Testis (tissue), 3 donors: ENCODE measurements around the gene MOXD1. TPM values are rescaled to one million over a fixed set of nuclear protein-coding genes. Genes with fewer than 3 reads are reported as not detected.

Experiments used
- DNase-seq: peaks from one replicate; pipeline ENCODE4 v3.0.0-alpha.2; 2019
- H3K27ac ChIP-seq, 2 donors: fragments of 200-600 bp; sonication (generic); one replicate each; pipeline ENCODE4 v1.5.1; 2019
- H3K27me3 ChIP-seq: fragments of 200-600 bp; sonication (generic); one replicate; pipeline ENCODE4 v1.5.1; 2019
- H3K36me3 ChIP-seq: fragments of 200-600 bp; sonication (generic); one replicate; pipeline ENCODE4 v1.5.1; 2017; ENCODE audit warnings: low read depth; ENCODE audit errors: missing control alignments
- H3K4me1 ChIP-seq: fragments of 200-600 bp; sonication (generic); one replicate; pipeline ENCODE4 v1.5.1; 2019
- H3K4me3 ChIP-seq, 2 donors: fragments of 200-600 bp; sonication (generic); one replicate each; pipeline ENCODE4 v1.5.1; 2017 to 2019
- H3K9me3 ChIP-seq: fragments of 200-600 bp; sonication (generic); one replicate; pipeline ENCODE4 v1.5.1; 2017
- POLR2A ChIP-seq: fragments of 450-650 bp; IDR thresholded peaks from one replicate; pipeline ENCODE4 v1.6.1; 2017; ENCODE audit warnings: antibody characterized with exemption, mild to moderate bottlenecking, moderate library complexity
- WGBS, 2 donors: methylation state at CpG; one replicate each; pipeline ENCODE4 v1.1.5; 2018; 5-methylcytosine and 5-hydroxymethylcytosine counted together
- intact Hi-C: fragments of 100-400 bp; cut with DNase I; formaldehyde crosslinking; loops from one replicate; pipeline ENCODE4 v1.15.1; 2023; ENCODE audit warnings: low total_unique reads
- polyA plus RNA-seq: library from polyadenylated mRNA; stranded (reverse); fragments of 350-450 nt; fragmentation: Illumina TruSeq; extraction: RNeasy Lipid Tissue Mini Kit (QIAGEN cat#74804); gene quantifications from one replicate; pipeline ENCODE4 v1.2.3, GENCODE V29; 2014; ENCODE audit warnings: low read depth, low replicate concordance; ENCODE audit not compliant: insufficient read depth
- total RNA-seq, 2 donors: library from RNA; depleted of rRNA; stranded (reverse); fragments of >200 nt; gene quantifications; one replicate each; pipeline ENCODE4 v1.2.3, GENCODE V29; 2016
- TF ChIP-seq, protein P1 (sequence below), 3 experiments: fragments of 450-650 bp in 2 of 3; fragments of 200-600 bp in 1 of 3; sonication (generic) in 1 of 3; IDR thresholded peaks; one replicate each; pipeline ENCODE4 v1.5.1; 2016 to 2019; ENCODE audit warnings: antibody characterized with exemption in 3 of 3, mild to moderate bottlenecking in 2 of 3, moderate library complexity in 1 of 3

The MOXD1 gene
- total and polyA plus RNA-seq, 3 donors from 2014 or later: 3.1 to 8.6 (median 7.4) TPM

DNA sequence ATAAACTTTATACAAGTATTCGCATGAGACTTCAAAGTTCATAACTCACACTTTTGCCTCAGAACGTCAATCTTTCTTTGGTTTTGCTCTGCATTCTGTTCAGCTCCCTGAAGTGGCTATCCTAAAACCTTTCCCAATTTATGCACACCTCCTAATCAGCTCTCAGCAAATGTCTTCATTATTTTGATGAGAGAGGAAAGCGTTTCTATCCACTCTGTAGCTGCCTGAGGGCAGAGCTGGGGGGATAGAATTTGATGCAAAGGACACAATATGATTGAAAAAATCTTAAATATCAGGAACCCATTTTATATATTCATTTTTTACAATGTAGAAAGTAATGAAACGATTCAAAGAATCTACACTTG is 66.8 kb downstream of the MOXD1 start:
- Histone ChIP-seq H3K27me3 (no peaks in the 10 kb centered on the region), H3K4me3 (no peak overlapping the region), H3K27ac (no peak overlapping the region), H3K9me3 (no peaks in the 10 kb centered on the region), H3K36me3 (no peaks in the 10 kb centered on the region), H3K4me1 (no peaks in the 10 kb centered on the region)
- no peak for TF ChIP-seq POLR2A
- TF ChIP-seq, protein P1, sequence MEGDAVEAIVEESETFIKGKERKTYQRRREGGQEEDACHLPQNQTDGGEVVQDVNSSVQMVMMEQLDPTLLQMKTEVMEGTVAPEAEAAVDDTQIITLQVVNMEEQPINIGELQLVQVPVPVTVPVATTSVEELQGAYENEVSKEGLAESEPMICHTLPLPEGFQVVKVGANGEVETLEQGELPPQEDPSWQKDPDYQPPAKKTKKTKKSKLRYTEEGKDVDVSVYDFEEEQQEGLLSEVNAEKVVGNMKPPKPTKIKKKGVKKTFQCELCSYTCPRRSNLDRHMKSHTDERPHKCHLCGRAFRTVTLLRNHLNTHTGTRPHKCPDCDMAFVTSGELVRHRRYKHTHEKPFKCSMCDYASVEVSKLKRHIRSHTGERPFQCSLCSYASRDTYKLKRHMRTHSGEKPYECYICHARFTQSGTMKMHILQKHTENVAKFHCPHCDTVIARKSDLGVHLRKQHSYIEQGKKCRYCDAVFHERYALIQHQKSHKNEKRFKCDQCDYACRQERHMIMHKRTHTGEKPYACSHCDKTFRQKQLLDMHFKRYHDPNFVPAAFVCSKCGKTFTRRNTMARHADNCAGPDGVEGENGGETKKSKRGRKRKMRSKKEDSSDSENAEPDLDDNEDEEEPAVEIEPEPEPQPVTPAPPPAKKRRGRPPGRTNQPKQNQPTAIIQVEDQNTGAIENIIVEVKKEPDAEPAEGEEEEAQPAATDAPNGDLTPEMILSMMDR (IDR thresholded peaks at IDR 0.05): no peak
- no peak for DNase-seq
- intact Hi-C loops: no loop called here
- 58 to 60% methylated on average over 4 of the region's 4 CpGs for WGBS, 2 donors

DNA sequence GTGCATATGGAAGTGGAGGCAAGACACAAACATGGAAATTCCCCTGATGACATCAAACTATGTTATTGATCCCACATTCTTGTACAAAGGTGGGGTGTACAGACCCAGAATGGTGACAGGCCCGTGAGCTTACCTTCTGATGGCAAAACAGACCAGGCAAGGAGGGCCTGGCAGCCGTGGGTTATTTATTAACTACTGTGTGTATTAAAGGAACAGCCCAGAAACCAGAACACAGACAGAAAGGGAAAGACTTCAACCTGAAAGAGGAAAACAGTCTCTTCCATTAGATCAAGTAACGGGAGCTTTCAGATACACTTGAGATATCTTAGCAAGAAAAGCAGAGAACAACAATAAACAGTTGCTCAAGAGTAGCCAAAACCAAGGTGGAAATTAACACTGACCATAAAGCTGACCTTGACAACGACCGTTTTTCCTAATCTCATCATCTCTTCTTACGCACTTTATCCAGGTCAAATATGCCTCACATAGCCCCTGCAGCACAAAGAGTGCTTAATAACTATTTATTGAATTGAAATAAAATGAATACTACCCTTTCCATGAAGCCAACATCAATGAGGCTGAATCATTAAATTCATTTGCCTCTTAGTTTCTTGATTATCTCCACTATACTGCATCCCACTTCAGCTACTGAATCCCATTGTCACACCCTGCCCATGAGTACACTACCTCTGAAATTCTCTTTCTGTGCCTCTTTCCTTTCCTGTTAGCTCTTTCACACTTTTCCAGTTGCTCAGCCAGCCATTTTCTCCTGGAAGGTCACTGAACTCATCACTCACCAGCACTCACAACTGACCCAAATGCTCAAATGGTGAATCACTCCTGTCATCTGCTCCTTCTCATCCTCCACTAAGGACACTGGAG is 67.4 kb downstream of the MOXD1 start:
- H3K36me3 ChIP-seq: no peaks in the 10 kb centered on the region
- intact Hi-C loops: no loop called here

DNA sequence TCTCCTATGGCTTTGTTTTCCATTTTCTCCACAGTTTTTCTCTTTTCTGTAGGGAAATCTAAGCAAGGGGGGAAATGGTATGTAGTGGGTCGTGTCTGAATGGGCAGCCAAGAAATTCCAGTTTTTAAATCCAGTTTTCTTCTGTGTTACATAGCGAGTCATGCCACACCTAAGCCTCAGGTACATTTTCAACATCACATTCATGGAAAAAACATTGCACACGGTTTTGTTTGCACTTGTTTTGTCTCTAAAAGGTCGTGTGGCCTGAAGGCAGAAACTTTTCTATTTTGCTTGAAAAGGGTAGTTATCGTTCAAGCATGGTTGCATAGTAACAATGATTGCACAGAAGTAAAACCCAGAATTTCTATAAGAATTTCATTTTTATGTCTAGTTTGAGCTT is 70.5 kb downstream of the MOXD1 start:
- DNase-seq: no peak
- TF ChIP-seq POLR2A: no peak
- TF ChIP-seq, protein P1 (IDR thresholded peaks at IDR 0.05): no peak
- H3K9me3 ChIP-seq: no peaks in the 10 kb centered on the region
- H3K4me1 ChIP-seq: no peaks in the 10 kb centered on the region
- no peak overlapping the region for H3K4me3 ChIP-seq
- WGBS, 2 donors: 87 to 88% methylated on average over 5 of the region's 5 CpGs
- no peaks in the 10 kb centered on the region for H3K27me3 ChIP-seq
- H3K27ac ChIP-seq: no peak overlapping the region
- intact Hi-C loops: no loop called here
- no peaks in the 10 kb centered on the region for H3K36me3 ChIP-seq

More for the DNA sequence above, 67.4 kb downstream of the MOXD1 start:
- Histone ChIP-seq H3K27ac (no peak overlapping the region), H3K4me3 (no peak overlapping the region), H3K4me1 (no peaks in the 10 kb centered on the region), H3K27me3 (no peaks in the 10 kb centered on the region), H3K9me3 (no peaks in the 10 kb centered on the region)
- TF ChIP-seq POLR2A: no peak
- TF ChIP-seq, protein P1 (IDR thresholded peaks at IDR 0.05): no peak
- WGBS, 2 donors: 64 to 69% methylated on average over 6 of the region's 6 CpGs
- no peak for DNase-seq

DNA sequence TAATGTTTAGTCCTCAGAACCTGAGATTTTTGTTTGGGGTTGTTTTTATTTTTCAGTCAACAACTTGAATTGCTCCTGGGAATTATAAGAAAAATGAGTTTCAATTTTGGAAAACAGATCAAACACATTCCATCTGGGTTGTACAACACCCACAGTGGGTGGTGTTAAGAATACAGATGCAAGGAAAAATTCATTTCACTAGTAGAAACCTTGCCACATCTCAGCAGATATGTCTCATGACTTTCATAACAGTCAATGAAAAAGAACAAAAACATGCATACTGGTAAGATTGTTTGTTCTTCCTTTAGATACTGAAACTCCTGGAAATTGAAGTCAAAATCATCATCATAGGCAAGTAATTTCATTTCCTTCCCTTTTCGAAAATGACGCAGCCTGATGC is 78.9 kb downstream of the MOXD1 start:
- no peak overlapping the region for H3K27ac ChIP-seq
- WGBS, 2 donors: 87 to 96% methylated on average over 2 of the region's 2 CpGs
- intact Hi-C loops: no loop called here
- no peak for DNase-seq
- H3K27me3 ChIP-seq: no peaks in the 10 kb centered on the region
- H3K4me3 ChIP-seq: no peak overlapping the region
- no peaks in the 10 kb centered on the region for H3K4me1 ChIP-seq
- TF ChIP-seq, protein P1 (IDR thresholded peaks at IDR 0.05): no peak
- no peak for TF ChIP-seq POLR2A
- H3K9me3 ChIP-seq: no peaks in the 10 kb centered on the region
- no peaks in the 10 kb centered on the region for H3K36me3 ChIP-seq

DNA sequence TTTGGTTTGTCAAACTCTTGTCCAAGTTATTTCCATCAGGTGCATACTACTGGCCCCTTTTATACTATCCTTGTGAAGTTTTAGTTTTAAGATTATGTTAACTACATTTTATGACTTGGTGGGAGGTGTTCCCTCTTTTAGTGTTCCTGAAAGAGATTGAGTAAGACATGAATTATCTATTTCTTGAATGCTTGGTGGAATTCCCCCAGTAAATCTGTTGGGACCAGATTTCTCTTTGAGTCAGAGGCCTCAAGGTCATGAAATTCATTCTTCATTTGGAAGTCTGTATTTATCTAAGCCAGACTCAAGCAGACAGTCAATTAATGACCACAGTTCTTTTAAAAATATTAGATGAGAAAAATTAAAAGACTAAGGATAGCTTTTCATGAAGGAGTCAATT is 81.3 kb downstream of the MOXD1 start:
- Histone ChIP-seq H3K27me3 (no peaks in the 10 kb centered on the region), H3K36me3 (no peaks in the 10 kb centered on the region), H3K27ac (no peak overlapping the region), H3K4me3 (no peak overlapping the region), H3K9me3 (no peaks in the 10 kb centered on the region), H3K4me1 (no peaks in the 10 kb centered on the region)
- TF ChIP-seq, protein P1 (IDR thresholded peaks at IDR 0.05): no peak
- no peak for TF ChIP-seq POLR2A
- intact Hi-C loops: no loop called here
- DNase-seq: no peak
